ENCODE data around the gene MEGF11.

The MEGF11 gene

DNA sequence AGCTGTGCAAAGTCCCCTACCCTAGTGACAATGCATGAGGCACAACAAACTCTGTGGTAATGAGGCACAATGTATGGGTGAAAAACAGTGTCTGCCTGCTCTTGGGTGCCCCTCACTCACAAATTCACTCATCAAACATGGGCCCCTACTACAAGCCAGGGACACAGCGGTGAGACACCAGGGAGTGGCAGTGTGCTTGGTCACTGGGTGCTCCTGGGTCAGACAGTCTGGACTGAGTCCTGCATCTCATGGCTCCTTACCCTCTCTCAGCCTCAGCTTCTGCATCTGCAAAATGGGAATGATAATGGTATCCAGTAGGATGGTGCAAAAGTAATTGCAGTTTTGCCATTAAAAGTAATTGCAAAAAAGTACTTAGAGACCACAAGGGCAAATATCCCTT, 184.7 kb downstream of the MEGF11 start:
- DNase-seq (ENCODE audit: low read depth in 2 of 2, low spot score in 1 of 2), result no peak

- no peak for DNase-seq (ENCODE audit: low read depth in 2 of 2, low spot score in 1 of 2)
These were observed 185.9 kb downstream of the MEGF11 start for GRCh38 chr15:66067687-66068086.

DNA sequence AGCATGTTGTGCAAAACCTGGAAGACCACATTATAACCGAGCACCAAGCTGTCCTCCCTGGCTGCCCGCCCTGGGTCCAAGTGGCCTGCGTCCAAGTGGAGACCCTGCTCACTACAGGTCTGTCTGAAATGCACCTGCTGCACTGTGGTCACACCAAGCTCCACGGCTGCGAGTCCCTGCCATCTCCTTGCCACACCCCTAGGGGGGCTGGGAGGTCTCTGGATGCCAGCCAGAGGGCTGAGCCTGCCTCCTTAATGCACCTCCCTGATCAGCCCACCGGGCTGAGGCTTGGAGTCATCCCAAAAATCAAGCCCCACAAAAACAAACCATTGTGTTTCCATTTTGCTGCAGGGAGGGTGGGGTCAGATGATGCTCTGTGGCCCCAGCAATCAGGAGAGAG, 187.1 kb downstream of the MEGF11 start:
- DNase-seq (ENCODE audit: low read depth in 2 of 2, low spot score in 1 of 2), result no peak

GRCh38 chr15:66066005-66066404, 187.5 kb downstream of the MEGF11 start:
- no peak for DNase-seq (ENCODE audit: low read depth in 2 of 2, low spot score in 1 of 2)

DNA sequence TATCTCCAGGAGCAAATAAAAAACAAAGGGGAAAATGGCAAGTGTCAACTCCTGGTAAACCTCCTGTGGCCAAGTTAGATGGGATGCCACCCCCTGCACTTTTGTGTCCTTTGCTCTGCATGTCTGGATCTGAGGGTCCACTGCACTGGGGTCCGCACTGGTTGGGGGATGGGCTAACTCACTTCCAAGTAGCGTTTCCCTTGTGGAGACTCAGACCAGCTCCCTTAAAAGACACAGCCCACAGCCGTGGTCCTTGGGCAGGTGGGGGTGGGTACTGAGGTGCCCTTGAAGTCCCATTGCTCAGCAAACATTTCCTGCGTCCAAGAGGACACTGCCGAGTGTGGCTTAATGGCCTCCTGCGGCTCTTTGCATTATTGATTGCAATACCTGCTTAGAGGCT, 188.2 kb downstream of the MEGF11 start:
- no peak for DNase-seq (ENCODE audit: low read depth in 2 of 2, low spot score in 1 of 2)

DNA sequence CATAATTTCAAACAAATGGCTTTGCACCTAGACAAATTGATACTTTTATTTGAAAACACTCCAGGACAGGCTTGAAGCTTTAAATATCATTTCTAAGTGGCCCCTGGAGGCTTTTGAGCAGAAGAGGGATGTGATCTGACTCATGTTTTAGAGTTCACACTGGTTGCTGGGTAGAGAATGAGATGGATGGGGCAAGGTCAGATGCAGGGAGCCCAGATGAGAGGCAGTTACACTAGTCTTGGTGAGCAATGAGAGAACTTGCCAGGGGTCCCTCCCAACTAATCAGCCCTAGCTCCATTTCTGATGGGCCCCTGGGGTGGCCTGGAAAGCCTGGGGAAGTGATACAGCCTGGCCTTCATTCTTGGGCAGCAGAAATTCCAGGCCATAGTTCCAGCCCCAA, 190.4 kb downstream of the MEGF11 start:
- no peak for DNase-seq (ENCODE audit: low read depth in 2 of 2, low spot score in 1 of 2)

GRCh38 chr15:66057089-66057488, 196.5 kb downstream of the MEGF11 start:
- no peak for DNase-seq (ENCODE audit: low read depth in 2 of 2, low spot score in 1 of 2)

- DNase-seq (ENCODE audit: low read depth in 2 of 2, low spot score in 1 of 2), result no peak
These were observed 199.6 kb downstream of the MEGF11 start for GRCh38 chr15:66053991-66054390.

DNA sequence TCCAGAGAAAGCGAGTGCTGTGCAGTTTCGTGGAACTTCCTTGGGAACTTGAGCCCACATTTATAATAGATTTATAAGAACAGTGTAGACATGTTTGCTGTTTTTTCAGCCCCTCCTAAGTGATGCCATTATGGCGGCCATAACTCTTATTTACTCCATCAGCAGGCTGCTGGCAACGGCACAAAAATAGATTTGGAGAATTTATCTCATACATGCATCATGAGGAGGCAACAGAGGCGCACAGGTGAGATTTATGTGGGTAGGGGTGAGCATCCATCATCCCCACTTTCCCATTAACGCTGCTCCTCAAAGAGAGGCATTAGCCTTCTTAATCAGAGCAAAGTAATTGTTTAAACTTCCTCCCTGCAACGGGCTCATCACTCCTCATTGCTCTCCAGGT, 201.7 kb downstream of the MEGF11 start:
- no peak for DNase-seq (ENCODE audit: low read depth in 2 of 2, low spot score in 1 of 2)

DNA sequence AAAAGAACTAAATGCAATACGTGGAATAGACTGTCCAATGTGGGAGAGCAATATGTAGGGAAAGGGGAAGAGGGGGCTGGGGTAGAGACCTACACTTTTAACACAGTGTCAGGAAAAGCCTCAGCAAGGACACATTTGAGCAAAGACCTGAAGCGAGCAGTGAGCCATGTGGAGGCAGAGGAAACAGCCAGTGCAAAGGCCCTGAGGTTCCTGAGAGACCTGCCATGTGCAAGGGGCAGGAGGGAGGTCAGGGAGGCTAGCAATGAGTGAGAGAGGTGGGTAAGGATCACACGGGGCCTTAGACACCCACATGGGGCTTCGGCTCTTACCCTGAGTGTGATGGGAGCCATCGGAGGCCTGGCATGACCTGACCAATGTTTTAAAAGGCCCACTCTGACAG, 203.3 kb downstream of the MEGF11 start:
- DNase-seq (ENCODE audit: low read depth in 2 of 2, low spot score in 1 of 2), result no peak

DNA sequence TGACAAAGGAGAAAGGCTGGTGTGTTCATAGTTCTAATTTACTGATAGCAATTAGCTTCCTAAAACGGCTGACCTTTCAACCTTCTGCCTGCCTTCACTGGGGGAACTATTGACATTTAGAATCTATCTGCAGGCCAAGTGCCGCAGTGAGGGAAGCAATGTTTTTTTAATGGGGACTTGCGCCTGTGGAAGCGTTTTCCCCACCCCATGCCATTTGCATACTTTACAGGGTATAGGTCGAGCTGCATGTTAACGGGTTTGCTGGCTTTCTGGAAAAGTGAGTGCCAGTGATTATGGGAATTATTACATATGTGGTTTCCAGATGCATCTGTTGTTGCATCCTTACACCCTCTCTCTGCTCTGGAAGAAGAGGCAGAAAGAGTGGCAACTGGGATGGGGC, 204.2 kb downstream of the MEGF11 start:
- no peak for DNase-seq (ENCODE audit: low read depth in 2 of 2, low spot score in 1 of 2)

GRCh38 chr15:66047321-66048024, 206.1 kb downstream of the MEGF11 start:
- no peak for DNase-seq (ENCODE audit: low read depth in 2 of 2, low spot score in 1 of 2)

GRCh38 chr15:66046751-66047150, 206.8 kb downstream of the MEGF11 start:
- no peak for DNase-seq (ENCODE audit: low read depth in 2 of 2, low spot score in 1 of 2)

- DNase-seq (ENCODE audit: low read depth in 2 of 2, low spot score in 1 of 2), result no peak
These were observed 207.2 kb downstream of the MEGF11 start for GRCh38 chr15:66046326-66046725.

- no peak for DNase-seq (ENCODE audit: low read depth in 2 of 2, low spot score in 1 of 2)
These were observed 208.0 kb downstream of the MEGF11 start for GRCh38 chr15:66045542-66045941.

DNA sequence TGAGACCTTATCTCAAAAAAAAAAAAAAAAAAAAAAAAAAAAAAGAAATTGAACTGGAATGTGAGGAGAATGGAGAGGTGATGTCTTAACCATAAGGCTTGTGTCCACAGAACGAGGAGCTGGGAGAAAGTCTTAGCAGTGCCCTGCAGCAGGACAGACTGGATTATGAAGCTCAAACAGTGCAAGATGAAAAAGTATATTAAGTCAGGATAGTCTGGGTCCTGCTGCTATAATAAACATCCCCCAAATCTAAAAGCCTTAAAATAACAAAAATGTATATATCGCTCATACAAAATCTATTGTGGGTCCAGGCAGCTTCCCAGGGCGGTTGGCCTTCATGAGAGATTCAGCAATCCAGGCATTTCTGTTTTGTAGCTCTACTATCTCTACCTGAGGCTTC, 208.7 kb downstream of the MEGF11 start:
- DNase-seq (ENCODE audit: low read depth in 2 of 2, low spot score in 1 of 2), result no peak

- DNase-seq (ENCODE audit: low read depth in 2 of 2, low spot score in 1 of 2), result no peak
These were observed 210.3 kb downstream of the MEGF11 start for GRCh38 chr15:66043264-66043663.

GRCh38 chr15:66042624-66043023, 210.9 kb downstream of the MEGF11 start:
- DNase-seq (ENCODE audit: low read depth in 2 of 2, low spot score in 1 of 2), result no peak

GRCh38 chr15:66041276-66041675, 212.3 kb downstream of the MEGF11 start:
- no peak for DNase-seq (ENCODE audit: low read depth in 2 of 2, low spot score in 1 of 2)

DNA sequence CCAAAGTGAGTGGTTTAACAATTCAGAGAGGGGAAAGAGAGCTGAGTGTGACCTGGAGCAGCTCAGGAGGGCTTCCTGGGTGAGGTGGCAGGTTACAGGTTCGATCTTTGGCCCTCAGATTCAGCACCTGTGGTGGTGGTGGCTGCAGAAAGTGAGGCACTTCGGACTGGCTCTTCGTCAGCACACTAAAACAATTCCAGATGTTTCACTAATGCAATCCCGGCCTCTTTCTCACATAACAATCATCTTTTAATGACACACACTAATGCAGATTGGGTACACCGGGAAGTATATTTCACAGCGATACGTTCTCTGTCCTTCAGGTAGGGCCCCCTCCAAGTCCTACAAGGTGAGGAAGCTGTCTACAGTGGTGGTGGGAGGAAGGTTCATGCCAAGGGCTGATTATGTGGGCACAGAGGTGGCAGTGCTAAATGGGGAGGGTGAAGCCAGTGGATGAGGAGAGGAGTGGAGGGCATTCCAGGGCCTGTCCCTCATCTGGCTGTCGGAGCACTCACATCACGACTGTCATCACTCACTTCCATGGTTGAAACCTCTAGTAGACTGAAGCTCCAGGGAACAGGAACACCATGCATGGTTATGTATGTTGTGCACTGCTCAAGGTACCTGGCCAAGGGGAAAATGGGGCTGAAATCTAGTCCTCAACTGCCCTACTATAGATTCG, 213.2 kb downstream of the MEGF11 start:
- no peak for DNase-seq (ENCODE audit: low read depth in 2 of 2, low spot score in 1 of 2)

DNA sequence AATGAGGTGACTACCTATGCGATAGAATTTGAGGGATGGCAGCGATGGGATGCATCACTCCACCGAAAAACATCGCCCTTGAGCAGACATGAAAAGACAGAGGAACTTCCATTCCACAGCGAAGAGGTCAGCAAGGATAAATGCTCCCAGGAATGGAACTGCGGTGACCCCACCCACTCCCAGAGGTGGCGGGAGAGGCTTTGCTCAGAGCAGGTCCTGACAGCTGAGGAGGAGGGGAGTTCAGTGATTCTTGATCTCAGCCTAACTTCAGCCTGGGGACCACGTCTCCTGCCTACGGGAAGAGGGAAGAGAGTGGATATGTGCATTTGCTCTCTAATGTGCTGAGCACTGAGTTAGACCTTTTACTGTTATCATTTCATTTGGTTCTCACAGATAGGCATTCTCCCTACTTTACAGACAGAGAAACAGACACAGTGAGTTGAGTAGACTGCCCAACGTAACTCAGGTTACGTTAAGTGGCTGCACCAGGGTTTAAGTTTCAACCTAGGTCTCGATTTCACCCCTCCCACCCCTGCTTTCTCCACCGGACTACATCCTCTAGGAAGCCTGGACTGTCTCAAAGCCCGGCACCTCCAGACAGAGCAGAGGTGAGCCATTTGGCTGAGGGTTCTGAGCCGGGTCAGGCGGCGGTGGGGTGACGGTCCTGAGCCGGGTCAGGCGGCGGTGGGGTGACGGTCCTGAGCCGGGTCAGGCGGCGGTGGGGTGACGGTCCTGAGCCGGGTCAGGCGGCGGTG, 214.3 kb downstream of the MEGF11 start:
- DNase-seq (ENCODE audit: low read depth in 2 of 2, low spot score in 1 of 2), result no peak

DNA sequence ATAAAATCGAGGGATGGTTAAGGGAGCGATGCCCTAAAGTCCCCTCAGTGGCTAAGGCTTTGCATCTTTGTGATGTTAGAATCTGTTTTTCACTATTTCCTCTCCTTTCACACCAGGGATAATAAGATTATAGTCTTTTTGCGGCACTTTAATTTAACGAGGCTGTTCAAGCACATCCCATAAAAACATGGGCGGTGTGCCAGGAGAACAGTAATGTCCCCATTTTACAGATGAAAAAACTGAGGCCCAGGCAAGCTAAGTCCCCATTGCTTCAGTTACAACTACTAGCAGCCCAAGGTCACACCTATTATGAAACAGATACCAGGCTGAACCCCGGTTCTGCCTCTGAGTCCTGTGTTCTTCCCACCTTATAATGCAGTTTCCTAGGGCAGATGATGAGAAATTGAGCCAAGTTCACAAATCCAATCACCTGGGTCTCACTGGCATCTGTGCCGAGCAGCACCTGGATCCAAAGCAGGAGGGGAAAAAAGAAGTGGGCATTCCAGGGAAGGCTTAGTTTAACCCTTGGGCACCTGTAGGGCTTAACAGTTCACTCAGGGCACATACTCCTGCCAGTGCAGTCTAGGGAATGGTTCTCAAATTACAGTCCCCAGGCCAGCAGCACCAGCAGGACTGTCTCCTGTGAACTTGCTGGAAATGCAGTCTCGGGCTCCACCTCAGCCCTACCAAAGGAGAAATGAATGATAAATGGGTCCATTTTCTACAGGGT, 215.0 kb downstream of the MEGF11 start:
- DNase-seq (ENCODE audit: low read depth in 2 of 2, low spot score in 1 of 2), result no peak
